Pancreas (tissue), 10 donors: Measurements from ENCODE around the gene RNASE8. TPM values are rescaled to one million over a fixed set of nuclear protein-coding genes. Genes with fewer than 3 reads are reported as not detected.
"Not testable (repeated sequence)": the region's sequence is repeated elsewhere in the genome, so short reads cannot be mapped to it uniquely, and the experiment has no call there.

Experiments used
- ATAC-seq, 4 donors: fragments of 200-7000 bp; cut with Tn5 transposase; one replicate each; pipeline versions ENCODE4 v1.8.0 to v1.9.1; 2020; ENCODE audit warnings: mild to moderate bottlenecking in 4 of 4, moderate library complexity in 4 of 4
- DNase-seq, 6 donors: peaks; one replicate each; pipeline ENCODE4 v3.0.0-alpha.2; 2020
- FAIRE-seq: peaks from 2 replicates; lab custom pipeline; 2012; peaks lifted over from hg19 to GRCh38; lab: Jason Lieb, UNC
- H3K27ac ChIP-seq, 4 donors: fragments of 200-600 bp; sonication (generic); 1 replicate in 3 of 4; 2 replicates in 1 of 4; pipeline versions ENCODE4 v1.5.0 to v1.8.0; 2020
- H3K27me3 ChIP-seq, 4 donors: fragments of 200-600 bp; one replicate each; pipeline ENCODE4 v1.8.0; 2021
- H3K36me3 ChIP-seq, 3 donors: fragments of 200-600 bp; sonication (generic) in 1 of 3; one replicate each; pipeline versions ENCODE4 v1.5.0 to v1.8.0; 2020 to 2021
- H3K4me1 ChIP-seq, 3 donors: fragments of 200-600 bp; one replicate each; pipeline ENCODE4 v1.8.0; 2021
- H3K4me3 ChIP-seq, 4 donors: fragments of 200-600 bp; sonication (generic) in 2 of 4; one replicate each; pipeline versions ENCODE4 v1.5.0 to v1.8.0; 2020 to 2021
- H3K9me3 ChIP-seq, 4 donors: fragments of 200-600 bp; one replicate each; pipeline ENCODE4 v1.8.0; 2021
- CTCF ChIP-seq, 4 donors: fragments of 200-600 bp; sonication (generic) in 3 of 4; IDR thresholded peaks; one replicate each; pipeline versions ENCODE4 v1.5.0 to v1.8.0; 2021; ENCODE audit warnings: antibody characterized with exemption in 4 of 4
- WGBS, 2 donors: extraction: QIAGEN DNeasy Blood & Tissue Kit; methylation state at CpG; one replicate each; pipeline ENCODE4 v1.1.7; 2013; 5-methylcytosine and 5-hydroxymethylcytosine counted together
- intact Hi-C, 3 donors: fragments of 100-400 bp; cut with DNase I; formaldehyde crosslinking; loops; one replicate each; pipeline versions ENCODE4 v1.11.1 to v1.14.2; 2022
- polyA plus RNA-seq, 2 donors: library from polyadenylated mRNA; stranded (reverse); fragments of 200-250 nt; gene quantifications; one replicate each; pipeline ENCODE4 v1.2.3, GENCODE V29; 2013
- total RNA-seq, 6 donors: library from RNA; stranded (reverse); fragmentation: NEBNext Ultra II Directional in 4 of 6; extraction: Animal tissue kit (Norgen Biotek cat#: 25700) in 4 of 6; gene quantifications; one replicate each; pipeline versions ENCODE4 v1.2.1 to v1.2.4, GENCODE V29; 2021 to 2023
- donor health status: healthy with polysubstance abuse.
- donor health status: DM: no; HTN: no; CAD: no; lungs with moderate emphysema.
- donor health status: DM: no; HTN: no; CAD: no.
- donor health status: control.
- donor health status: control.
- donor health status: Bipolar disorder and iron deficiency.
- donor health status: DM: yes; HTN: yes; CAD: no.
- donor health status: DM: no; HTN: no; CAD: no.
- donor health status: DM: no; HTN: no; CAD: no.
- donor health status: DM: yes; HTN: yes; CAD: no.

The RNASE8 gene
- total and polyA plus RNA-seq, 8 donors = not detected

- peak; percentile 66 to 79 (median 75) for ATAC-seq
- no peak for FAIRE-seq
- no peaks in the 10 kb centered on the region for H3K9me3 ChIP-seq
- no peaks in the 10 kb centered on the region for H3K27me3 ChIP-seq
- peak overlapping the region; percentile 41 to 76 (median 57) for H3K27ac ChIP-seq
- intact Hi-C loops = no loop called here
- peak in 3 of 4 donors; percentile 48 to 65 (median 57) for TF ChIP-seq CTCF (IDR thresholded peaks at IDR 0.05)
- WGBS, 2 donors = 25 to 29% methylated on average over 8 of the region's 8 CpGs
- no peaks in the 10 kb centered on the region for H3K36me3 ChIP-seq
- peaks cover 18 to 31% (median 24%) of the 10 kb centered on the region in 3 donors for H3K4me1 ChIP-seq
- H3K4me3 ChIP-seq = no peak overlapping the region
- peak in 4 of 6 donors; percentile 50 to 64 (median 62) for DNase-seq
Measured at GRCh38 chr14:21039585-21040369, 17.8 kb upstream of the RNASE8 start.

GRCh38 chr14:21040370-21040925 lies 17.2 kb upstream of the RNASE8 start:
- TF ChIP-seq CTCF (IDR thresholded peaks at IDR 0.05) = no peak
- ATAC-seq (no peak), DNase-seq (no peak), FAIRE-seq (no peak)
- Histone ChIP-seq H3K27ac (no peak overlapping the region), H3K36me3 (no peaks in the 10 kb centered on the region), H3K4me3 (no peak overlapping the region), H3K27me3 (no peaks in the 10 kb centered on the region), H3K9me3 (no peaks in the 10 kb centered on the region), H3K4me1 (peaks cover 18 to 31% (median 24%) of the 10 kb centered on the region in 3 donors)
- WGBS, 2 donors = 60 to 62% methylated on average over 8 of the region's 8 CpGs
- intact Hi-C loops = no loop called here

GRCh38 chr14:21040941-21041340 lies 16.7 kb upstream of the RNASE8 start:
- WGBS, 2 donors = 73 to 80% methylated on average over 3 of the region's 3 CpGs
- H3K9me3 ChIP-seq, FAIRE-seq, intact Hi-C loops, H3K36me3 ChIP-seq, ATAC-seq, H3K4me3 ChIP-seq, DNase-seq, H3K27me3 ChIP-seq: not testable (repeated sequence)
- peaks cover 18 to 31% (median 24%) of the 10 kb centered on the region in 3 donors for H3K4me1 ChIP-seq
- peak overlapping the region in 1 of 4 donors; percentile 11 for H3K27ac ChIP-seq

GRCh38 chr14:21041676-21042433 lies 15.8 kb upstream of the RNASE8 start, which contains the start of gene RNASE7:
RNASE7 (plus strand) TSS chr14:21042362; CDS start chr14:21042993, 631 bp downstream.
- Histone ChIP-seq H3K4me3 (no peak within 1 kb of the TSS), H3K4me1 (peaks cover 18 to 33% (median 24%) of the 10 kb centered on the region in 3 donors), H3K36me3 (no peaks in the 10 kb centered on the region), H3K9me3 (no peaks in the 10 kb centered on the region), H3K27ac (peak within 1 kb of the TSS; percentile 9 to 61 (median 54)), H3K27me3 (no peaks in the 10 kb centered on the region)
- WGBS, 2 donors = 63 to 64% methylated on average over 11 of the region's 11 CpGs
- DNase-seq (peak in 2 of 6 donors; percentile 41 to 59), ATAC-seq (no peak), FAIRE-seq (no peak)
- intact Hi-C loops = no loop called here
- no peak for TF ChIP-seq CTCF (IDR thresholded peaks at IDR 0.05)

GRCh38 chr14:21042918-21043317 lies 14.7 kb upstream of the RNASE8 start:
- intact Hi-C loops = no loop called here
- peak in 3 of 4 donors; percentile 24 to 31 (median 30) for ATAC-seq

More at GRCh38 chr14:21042918-21043317, 14.7 kb upstream of the RNASE8 start:
- Histone ChIP-seq H3K4me1 (peaks cover 18 to 44% (median 29%) of the 10 kb centered on the region in 3 donors), H3K4me3 (no peak overlapping the region), H3K27ac (peak overlapping the region; percentile 9 to 61 (median 54)), H3K36me3 (no peaks in the 10 kb centered on the region), H3K9me3 (no peaks in the 10 kb centered on the region), H3K27me3 (no peaks in the 10 kb centered on the region)
- DNase-seq (peak in 4 of 6 donors; percentile 39 to 51 (median 47)), FAIRE-seq (no peak)
- WGBS, 2 donors = 24 to 25% methylated on average over 8 of the region's 8 CpGs
- TF ChIP-seq CTCF (IDR thresholded peaks at IDR 0.05) = no peak
